GM12878 (cell line): ENCODE data around the gene MT1B.

ENCODE experiments used
- BACH1 ChIP-seq: fragments of 450-650 bp; IDR thresholded peaks from 2 replicates; pipeline ENCODE4 v1.6.1; 2017; ENCODE audit warnings: mild to moderate bottlenecking, borderline replicate concordance
- BMI1 ChIP-seq: fragments of 450-650 bp; IDR thresholded peaks from 2 replicates; pipeline ENCODE4 v1.6.1; 2016; ENCODE audit warnings: mild to moderate bottlenecking, moderate library complexity, borderline replicate concordance
- CBX3 ChIP-seq: fragments of 200-600 bp; sonication (generic); IDR thresholded peaks from 2 replicates; pipeline ENCODE4 v1.6.1; 2016; ENCODE audit warnings: low read depth, borderline replicate concordance
- CEBPB ChIP-seq, 2 experiments: fragments of 150-350 bp in 1 of 2; IDR thresholded peaks; 2 replicates each; pipeline ENCODE4 v1.6.1; 2012 to 2014; ENCODE audit warnings: low read depth in 2 of 2, low read length in 2 of 2, borderline replicate concordance in 1 of 2, inconsistent platforms in 1 of 2
- CTCF ChIP-seq, 3 experiments: IDR thresholded peaks in 2 of 3; conservative IDR thresholded peaks in 1 of 3; 2 replicates each; pipeline ENCODE4 v1.5.1; 2011; ENCODE audit warnings: low read depth in 3 of 3, low read length in 3 of 3, mild to moderate bottlenecking in 3 of 3, control low read depth in 2 of 3, moderate library complexity in 2 of 3, inconsistent platforms in 1 of 3, mixed read lengths in 1 of 3; ENCODE audit not compliant: control insufficient read depth in 2 of 3, insufficient read depth in 1 of 3; ENCODE audit errors: extremely low read depth in 1 of 3
- E2F4 ChIP-seq: IDR thresholded peaks from 2 replicates; pipeline ENCODE4 v1.6.1; 2012; ENCODE audit warnings: low read depth, low read length, improper control_type of control experiment
- JUNB ChIP-seq: IDR thresholded peaks from 2 replicates; pipeline ENCODE4 v1.6.1; 2016; ENCODE audit warnings: antibody characterized with exemption, mild to moderate bottlenecking
- POLR2AphosphoS5 ChIP-seq: IDR thresholded peaks from 2 replicates; pipeline ENCODE4 v1.6.1; 2011; ENCODE audit warnings: mild to moderate bottlenecking, low read length, inconsistent platforms
- RUNX3 ChIP-seq: IDR thresholded peaks from 2 replicates; pipeline ENCODE4 v1.6.1; 2012; ENCODE audit warnings: low read length, inconsistent platforms
- SIN3A ChIP-seq: IDR thresholded peaks from 2 replicates; pipeline ENCODE4 v1.6.1; 2012; ENCODE audit warnings: low read depth, low read length, improper control_type of control experiment
- SIX5 ChIP-seq: IDR thresholded peaks from 2 replicates; pipeline ENCODE4 v1.6.1; 2011; ENCODE audit warnings: mild to moderate bottlenecking, low read depth, low read length, moderate library complexity; ENCODE audit not compliant: severe bottlenecking
- SP1 ChIP-seq: IDR thresholded peaks from one replicate; pipeline ENCODE4 v1.6.1; 2011; ENCODE audit warnings: low read depth, low read length
- USF2 ChIP-seq: IDR thresholded peaks from 2 replicates; pipeline ENCODE4 v1.6.1; 2011; ENCODE audit warnings: low read depth, low read length, improper control_type of control experiment, borderline replicate concordance
- ZBTB33 ChIP-seq: fragments of 450-650 bp; IDR thresholded peaks from 2 replicates; pipeline ENCODE4 v1.6.1; 2017; ENCODE audit warnings: mild to moderate bottlenecking

- TF ChIP-seq POLR2AphosphoS5 (no peak), RUNX3 (peak; percentile 47), CEBPB (IDR thresholded peaks at IDR 0.05; ENCODE audit: borderline replicate concordance in 1 of 2, low read depth in 2 of 2, low read length in 2 of 2) (no peak), BMI1 (no peak), CTCF (IDR thresholded peaks at IDR 0.05 in 2 of 3, conservative IDR thresholded peaks at IDR 0.05 in 1 of 3; ENCODE audit: control insufficient read depth in 2 of 3, extremely low read depth in 1 of 3, insufficient read depth in 1 of 3, low read depth in 3 of 3, low read length in 3 of 3) (no peak), BACH1 (no peak), USF2 (no peak), SIN3A (no peak), ZBTB33 (no peak), SP1 (no peak), JUNB (peak; percentile 72), SIX5 (no peak), E2F4 (no peak), CBX3 (no peak)
Measured at GRCh38 chr16:56614549-56614991, 37.1 kb upstream of the MT1B start.
